H9 (cell line): ENCODE results near the gene SLC4A11. TPM values are rescaled to one million over a fixed set of nuclear protein-coding genes. Genes with fewer than 3 reads are reported as not detected.

Experiments used
- DNase-seq: peaks from one replicate; pipeline ENCODE4 v3.0.0-alpha.2; 2017
- H2AFZ ChIP-seq: one replicate; pipeline ENCODE4 v1.6.1; 2013; ENCODE audit warnings: mild to moderate bottlenecking, low read length, control low read depth, moderate library complexity
- H2AK5ac ChIP-seq: 2 replicates; pipeline ENCODE4 v1.6.1; 2013; ENCODE audit warnings: low read length, control low read depth, mixed read lengths; ENCODE audit not compliant: insufficient read length
- H2BK120ac ChIP-seq: one replicate; pipeline ENCODE4 v1.6.1; 2013; ENCODE audit warnings: low read depth, mild to moderate bottlenecking, low read length, control low read depth, inconsistent platforms; ENCODE audit not compliant: poor library complexity, severe bottlenecking
- H2BK12ac ChIP-seq: 2 replicates; pipeline ENCODE4 v1.6.1; 2013; ENCODE audit warnings: low read length, control low read depth, mixed read lengths, low read depth; ENCODE audit not compliant: insufficient read length
- H2BK15ac ChIP-seq: 2 replicates; pipeline ENCODE4 v1.6.1; 2013; ENCODE audit warnings: low read depth, low read length, control low read depth
- H2BK20ac ChIP-seq: one replicate; pipeline ENCODE4 v1.6.1; 2013; ENCODE audit warnings: low read depth, mild to moderate bottlenecking, low read length, control low read depth, inconsistent platforms; ENCODE audit not compliant: poor library complexity, severe bottlenecking
- H2BK5ac ChIP-seq: 2 replicates; pipeline ENCODE4 v1.6.1; 2013; ENCODE audit warnings: low read length, control low read depth, mixed read lengths; ENCODE audit not compliant: insufficient read length
- H3K14ac ChIP-seq: 2 replicates; pipeline ENCODE4 v1.6.1; 2013; ENCODE audit warnings: low read length, control low read depth; ENCODE audit not compliant: insufficient read depth
- H3K18ac ChIP-seq: 2 replicates; pipeline ENCODE4 v1.6.1; 2013; ENCODE audit warnings: low read depth, mild to moderate bottlenecking, mixed read lengths, low read length, control low read depth; ENCODE audit not compliant: insufficient read length
- H3K23ac ChIP-seq: 2 replicates; pipeline ENCODE4 v1.6.1; 2013; ENCODE audit warnings: low read length, control low read depth, mixed read lengths, low read depth; ENCODE audit not compliant: insufficient read length
- H3K23me2 ChIP-seq: 2 replicates; pipeline ENCODE4 v1.6.1; 2013; ENCODE audit warnings: low read depth, mild to moderate bottlenecking, mixed read lengths, low read length, control low read depth; ENCODE audit not compliant: insufficient read length, poor library complexity, severe bottlenecking
- H3K27ac ChIP-seq: 2 replicates; pipeline ENCODE4 v1.5.1; 2013; ENCODE audit warnings: low read length, control low read depth, mixed read lengths, low read depth; ENCODE audit not compliant: insufficient read length
- H3K27me3 ChIP-seq: 2 replicates; pipeline ENCODE4 v1.6.1; 2013; ENCODE audit warnings: low read length, control low read depth, inconsistent platforms; ENCODE audit not compliant: insufficient read depth
- H3K4ac ChIP-seq: 2 replicates; pipeline ENCODE4 v1.6.1; 2013; ENCODE audit warnings: low read depth, mild to moderate bottlenecking, control low read depth, inconsistent platforms, low read length, moderate library complexity
- H3K4me1 ChIP-seq: 2 replicates; pipeline ENCODE4 v1.6.1; 2013; ENCODE audit warnings: low read length, control low read depth, inconsistent platforms; ENCODE audit not compliant: insufficient read depth
- H3K4me2 ChIP-seq: 2 replicates; pipeline ENCODE4 v1.6.1; 2013; ENCODE audit warnings: low read length, control low read depth, mixed read lengths; ENCODE audit not compliant: insufficient read length, insufficient read depth
- H3K56ac ChIP-seq: 2 replicates; pipeline ENCODE4 v1.6.1; 2013; ENCODE audit warnings: low read depth, mild to moderate bottlenecking, mixed read lengths, low read length, control low read depth; ENCODE audit not compliant: insufficient read length
- H3K79me1 ChIP-seq: 2 replicates; pipeline ENCODE4 v1.6.1; 2013; ENCODE audit warnings: low read depth, mild to moderate bottlenecking, moderate library complexity, low read length, control low read depth, inconsistent platforms; ENCODE audit not compliant: insufficient read depth, poor library complexity, severe bottlenecking
- H3K79me2 ChIP-seq: 2 replicates; pipeline ENCODE4 v1.6.1; 2013; ENCODE audit warnings: low read length, control low read depth, inconsistent platforms; ENCODE audit not compliant: insufficient read depth
- H3K9ac ChIP-seq: 2 replicates; pipeline ENCODE4 v1.6.1; 2013; ENCODE audit warnings: low read length, control low read depth, mixed read lengths; ENCODE audit not compliant: insufficient read length; ENCODE audit errors: extremely low read depth
- H3K9me3 ChIP-seq: one replicate; pipeline ENCODE4 v1.6.1; 2013; ENCODE audit warnings: low read depth, low read length, inconsistent platforms; ENCODE audit not compliant: control insufficient read depth
- H3T11ph ChIP-seq: one replicate; pipeline ENCODE4 v1.6.1; 2013; ENCODE audit warnings: mild to moderate bottlenecking, low read length, control low read depth, inconsistent platforms
- H4K20me1 ChIP-seq: one replicate; pipeline ENCODE4 v1.6.1; 2013; ENCODE audit not compliant: control insufficient read depth, insufficient read length, insufficient read depth
- H4K5ac ChIP-seq: 2 replicates; pipeline ENCODE4 v1.6.1; 2013; ENCODE audit warnings: low read depth, mild to moderate bottlenecking, mixed read lengths, low read length, control low read depth; ENCODE audit not compliant: insufficient read length
- H4K8ac ChIP-seq: replicated peaks from 2 replicates; pipeline ENCODE4 v1.6.1; 2013; ENCODE audit warnings: low read length, control low read depth, mixed read lengths, low read depth; ENCODE audit not compliant: insufficient read length
- H4K91ac ChIP-seq: 2 replicates; pipeline ENCODE4 v1.6.1; 2013; ENCODE audit warnings: low read depth, mild to moderate bottlenecking, moderate library complexity, mixed read lengths, low read length, control low read depth; ENCODE audit not compliant: insufficient read length
- H3K27ac Mint-ChIP-seq, 3 experiments: 2 replicates in 2 of 3; 3 replicates in 1 of 3; pipeline ENCODE4 v1.8.0; 2020 to 2021; ENCODE audit warnings: mixed read lengths in 3 of 3, mild to moderate bottlenecking in 1 of 3, moderate library complexity in 1 of 3
- H3K27me3 Mint-ChIP-seq: 2 replicates; pipeline ENCODE4 v1.8.0; 2021; ENCODE audit warnings: low read depth, mild to moderate bottlenecking, moderate library complexity, mixed read lengths
- H3K36me3 Mint-ChIP-seq, 3 experiments: 2 replicates in 2 of 3; 3 replicates in 1 of 3; pipeline ENCODE4 v1.8.0; 2020 to 2021; ENCODE audit warnings: low read depth in 3 of 3, mixed read lengths in 3 of 3; ENCODE audit not compliant: insufficient read depth in 1 of 3
- H3K4me1 Mint-ChIP-seq, 2 experiments: 2 replicates each; pipeline ENCODE4 v1.8.0; 2020; ENCODE audit warnings: mixed read lengths in 2 of 2
- H3K4me3 Mint-ChIP-seq, 2 experiments: 2 replicates in 1 of 2; 3 replicates in 1 of 2; pipeline ENCODE4 v1.8.0; 2020 to 2021; ENCODE audit warnings: mild to moderate bottlenecking in 2 of 2, mixed read lengths in 2 of 2, moderate library complexity in 1 of 2
- H3K9me3 Mint-ChIP-seq, 2 experiments: 2 replicates in 1 of 2; 3 replicates in 1 of 2; pipeline ENCODE4 v1.8.0; 2020; ENCODE audit warnings: mild to moderate bottlenecking in 2 of 2, mixed read lengths in 2 of 2, moderate library complexity in 1 of 2
- WGBS: extraction: QIAGEN DNeasy Blood & Tissue Kit; methylation state at CpG from one replicate; pipeline ENCODE4 v1.1.7; 2013; ENCODE audit warnings: missing lambda C conversion rate, low lambda C conversion rate, mixed read lengths; ENCODE audit not compliant: insufficient read length; ENCODE audit errors: extremely low coverage; 5-methylcytosine and 5-hydroxymethylcytosine counted together
- total RNA-seq: library from RNA; stranded (reverse); gene quantifications from 2 replicates; pipeline ENCODE4 v1.2.1, GENCODE V29; 2021
- TF ChIP-seq, protein P1 (sequence below): fragments of 200-600 bp; sonication (generic); conservative IDR thresholded peaks from 3 replicates; pipeline ENCODE4 v1.8.0; 2021; ENCODE audit warnings: antibody characterized with exemption, mild to moderate bottlenecking

Gene SLC4A11
- total RNA-seq, 1 experiment from 2014 or later, result 29.4 TPM

DNA sequence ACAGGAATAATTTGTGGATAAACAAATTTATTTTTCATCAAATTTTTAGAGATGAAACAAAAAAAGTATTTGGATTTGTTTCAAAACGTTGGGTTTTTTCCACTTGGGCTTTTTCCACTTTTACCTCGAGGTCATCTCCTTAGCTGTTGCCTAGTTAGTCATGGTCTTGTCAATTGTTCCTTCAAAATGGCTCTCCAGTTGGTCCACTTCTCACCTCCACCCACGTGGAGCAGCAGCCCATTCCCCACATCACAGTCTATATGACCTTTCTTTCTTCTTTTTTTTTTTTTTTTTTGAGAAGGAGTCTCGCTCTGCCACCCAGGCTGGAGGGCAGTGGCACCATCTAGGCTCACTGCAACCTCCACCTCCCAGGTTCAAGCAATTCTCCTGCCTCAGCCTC, 6.7 kb upstream of the SLC4A11 start:
- TF ChIP-seq, protein P1, sequence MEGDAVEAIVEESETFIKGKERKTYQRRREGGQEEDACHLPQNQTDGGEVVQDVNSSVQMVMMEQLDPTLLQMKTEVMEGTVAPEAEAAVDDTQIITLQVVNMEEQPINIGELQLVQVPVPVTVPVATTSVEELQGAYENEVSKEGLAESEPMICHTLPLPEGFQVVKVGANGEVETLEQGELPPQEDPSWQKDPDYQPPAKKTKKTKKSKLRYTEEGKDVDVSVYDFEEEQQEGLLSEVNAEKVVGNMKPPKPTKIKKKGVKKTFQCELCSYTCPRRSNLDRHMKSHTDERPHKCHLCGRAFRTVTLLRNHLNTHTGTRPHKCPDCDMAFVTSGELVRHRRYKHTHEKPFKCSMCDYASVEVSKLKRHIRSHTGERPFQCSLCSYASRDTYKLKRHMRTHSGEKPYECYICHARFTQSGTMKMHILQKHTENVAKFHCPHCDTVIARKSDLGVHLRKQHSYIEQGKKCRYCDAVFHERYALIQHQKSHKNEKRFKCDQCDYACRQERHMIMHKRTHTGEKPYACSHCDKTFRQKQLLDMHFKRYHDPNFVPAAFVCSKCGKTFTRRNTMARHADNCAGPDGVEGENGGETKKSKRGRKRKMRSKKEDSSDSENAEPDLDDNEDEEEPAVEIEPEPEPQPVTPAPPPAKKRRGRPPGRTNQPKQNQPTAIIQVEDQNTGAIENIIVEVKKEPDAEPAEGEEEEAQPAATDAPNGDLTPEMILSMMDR, result no peak
- Mint-ChIP-seq H3K27me3 (peaks cover 62% of the 10 kb centered on the region), H3K4me1 (peaks cover 24 to 26% of the 10 kb centered on the region in 2 experiments), H3K36me3 (0 out of 7 replicates have a peak, but pooled peaks cover 0 to 5% (median 2%) of the 10 kb centered on the region in 3 experiments), H3K4me3 (no peak overlapping the region), H3K27ac (no peak overlapping the region), H3K9me3 (no peaks in the 10 kb centered on the region)
- peaks cover under 1% of the 10 kb centered on the region; the same call in 1 of the 2 replicates for H3K27me3 ChIP-seq
- H3K27ac ChIP-seq, result no peak overlapping the region
- no peak overlapping the region for H2BK15ac ChIP-seq
- H2AK5ac ChIP-seq, result no peak overlapping the region
- no CpG with 5 or more reads among the region's 4 CpGs for WGBS
- H2BK5ac ChIP-seq, result no peak overlapping the region
- no peak overlapping the region for H2BK120ac ChIP-seq
- no peak overlapping the region for H3K4ac ChIP-seq
- H2BK12ac ChIP-seq, result no peak overlapping the region
- H3K9me3 ChIP-seq, result no peaks in the 10 kb centered on the region
- H3K4me1 ChIP-seq, result no peaks in the 10 kb centered on the region; the same call in 1 of the 2 replicates
- H4K5ac ChIP-seq, result no peak overlapping the region
- no peak overlapping the region for H4K91ac ChIP-seq
- no peak overlapping the region for H3K14ac ChIP-seq
- no peak overlapping the region for H2BK20ac ChIP-seq
- DNase-seq, result no peak
- peaks cover 8% of the 10 kb centered on the region for H3K23me2 ChIP-seq
- H3K79me2 ChIP-seq, result no peaks in the 10 kb centered on the region
- H3K23ac ChIP-seq, result no peak overlapping the region
- no peaks in the 10 kb centered on the region for H3K79me1 ChIP-seq
- no peak overlapping the region for H4K8ac ChIP-seq
- no peak overlapping the region for H3T11ph ChIP-seq
- H3K4me2 ChIP-seq, result no peak overlapping the region
- H3K18ac ChIP-seq, result no peak overlapping the region
- no peaks in the 10 kb centered on the region for H4K20me1 ChIP-seq
- no peak overlapping the region for H3K9ac ChIP-seq
- H2AFZ ChIP-seq, result no peak overlapping the region
- no peak overlapping the region for H3K56ac ChIP-seq
